DND-41 (cell line): ENCODE data around the gene SLC6A11.

Experiments used
- CTCF ChIP-seq: IDR thresholded peaks from 2 replicates; pipeline ENCODE4 v1.5.1; 2012; ENCODE audit warnings: borderline replicate concordance, low read length, moderate library complexity, mild to moderate bottlenecking; ENCODE audit not compliant: poor library complexity, severe bottlenecking; ENCODE audit errors: extremely low read depth
- EZH2 ChIP-seq: IDR thresholded peaks from 3 replicates; pipeline ENCODE4 v1.6.1; 2012; ENCODE audit warnings: borderline replicate concordance, low read depth, mild to moderate bottlenecking, moderate library complexity, low read length, inconsistent platforms; ENCODE audit not compliant: severe bottlenecking

- TF ChIP-seq CTCF: no peak
- no peak for TF ChIP-seq EZH2
Observed at GRCh38 chr3:10968401-10968800, 152.4 kb downstream of the SLC6A11 start.
